PC-3 (cell line): ENCODE data around the gene IRX5. TPM values are rescaled to one million over a fixed set of nuclear protein-coding genes. Genes with fewer than 3 reads are reported as not detected.

ENCODE experiments used
- ATAC-seq: fragments of 200-7000 bp; cut with Tn5 transposase; 2 replicates; pipeline ENCODE4 v1.9.1; 2020; ENCODE audit warnings: mild to moderate bottlenecking, moderate library complexity
- BruUV-seq: library from RNA; stranded (reverse); fragments of 400-500 nt; replicated peaks from 2 replicates; lab custom pipeline; 2021; lab: Mats Ljungman, UMichigan
- CTCF ChIA-PET: fragments of 300-600 bp; sonication (Branson Sonifier 250); formaldehyde crosslinking; loops from one replicate; lab custom pipeline; 2022; ENCODE audit warnings: antibody characterized with exemption; lab: Charles Lee
- POLR2A ChIA-PET: fragments of 300-600 bp; sonication (Branson Sonifier 250); formaldehyde crosslinking; loops from one replicate; lab custom pipeline; 2022; ENCODE audit warnings: antibody characterized with exemption; ENCODE audit not compliant: unreplicated experiment; lab: Charles Lee
- DNase-seq: peaks from one replicate; pipeline ENCODE4 v3.0.0-alpha.2; 2015
- H2AFZ ChIP-seq: fragments of 300-600 bp; sonication (generic); 2 replicates; pipeline ENCODE4 v1.6.0; 2016; ENCODE audit warnings: antibody characterized with exemption, low read length
- H3F3A ChIP-seq: fragments of 300-600 bp; sonication (generic); one replicate; pipeline ENCODE4 v1.6.0; 2017; ENCODE audit warnings: antibody characterized with exemption, low read length, control low read depth, mild to moderate bottlenecking; ENCODE audit not compliant: unreplicated experiment
- H3K27ac ChIP-seq: fragments of 300-600 bp; sonication (generic); 2 replicates; pipeline ENCODE4 v1.5.1; 2016; ENCODE audit warnings: mild to moderate bottlenecking, low read length
- H3K27me3 ChIP-seq: fragments of 300-600 bp; sonication (generic); 2 replicates; pipeline ENCODE4 v1.6.1; 2016; ENCODE audit warnings: low read length, mixed read lengths
- H3K36me3 ChIP-seq: fragments of 300-600 bp; sonication (generic); 2 replicates; pipeline ENCODE4 v1.6.1; 2016; ENCODE audit warnings: low read depth, mixed run types, low read length, mixed read lengths
- H3K4me1 ChIP-seq: fragments of 300-600 bp; sonication (generic); 2 replicates; pipeline ENCODE4 v1.5.1; 2016; ENCODE audit warnings: low read length; ENCODE audit not compliant: insufficient read depth
- H3K4me2 ChIP-seq: fragments of 300-600 bp; sonication (generic); 2 replicates; pipeline ENCODE4 v1.6.0; 2016; ENCODE audit warnings: low read length
- H3K4me3 ChIP-seq: fragments of 300-600 bp; sonication (generic); 2 replicates; pipeline ENCODE4 v1.5.1; 2016; ENCODE audit warnings: mild to moderate bottlenecking, low read length, mixed read lengths
- H3K79me2 ChIP-seq: fragments of 300-600 bp; sonication (generic); 2 replicates; pipeline ENCODE4 v1.6.1; 2017; ENCODE audit warnings: low read length, mixed read lengths
- H3K9ac ChIP-seq: fragments of 300-600 bp; sonication (generic); 2 replicates; pipeline ENCODE4 v1.6.0; 2016; ENCODE audit warnings: mild to moderate bottlenecking, low read length
- H3K9me2 ChIP-seq: fragments of 300-600 bp; sonication (generic); replicated peaks from 2 replicates; pipeline ENCODE4 v1.6.1; 2016; ENCODE audit warnings: mixed run types, low read length, mixed read lengths
- H3K9me3 ChIP-seq: fragments of 300-600 bp; sonication (generic); 2 replicates; pipeline ENCODE4 v1.6.1; 2016; ENCODE audit warnings: low read length, mixed read lengths
- H4K20me1 ChIP-seq: fragments of 300-600 bp; sonication (generic); 2 replicates; pipeline ENCODE4 v1.6.1; 2016; ENCODE audit warnings: low read length, mixed read lengths
- EZH2 ChIP-seq: fragments of 300-600 bp; sonication (generic); IDR thresholded peaks from one replicate; pipeline ENCODE4 v1.6.1; 2017; ENCODE audit warnings: antibody characterized with exemption, mild to moderate bottlenecking, low read length; ENCODE audit not compliant: unreplicated experiment
- EZH2phosphoT487 ChIP-seq: fragments of 300-600 bp; sonication (generic); IDR thresholded peaks from 2 replicates; pipeline ENCODE4 v1.6.1; 2018; ENCODE audit warnings: mild to moderate bottlenecking, antibody characterized with exemption, low read length, borderline replicate concordance
- intact Hi-C: fragments of 100-400 bp; cut with micrococcal nuclease; formaldehyde crosslinking; loops from 2 replicates; pipeline ENCODE4 v1.9.0; 2023
- total RNA-seq: library from RNA; depleted of rRNA; stranded (reverse); fragments of >200 nt; gene quantifications from 2 replicates; pipeline ENCODE4 v1.2.3, GENCODE V29; 2014
- TF ChIP-seq, protein P1 (sequence below): fragments of 300-600 bp; sonication (generic); conservative IDR thresholded peaks from 2 replicates; pipeline ENCODE4 v1.5.1; 2017; ENCODE audit warnings: antibody characterized with exemption, low read depth, mild to moderate bottlenecking, low read length

The IRX5 gene
- total RNA-seq, 1 experiment from 2014 or later = 0.22 TPM

DNA sequence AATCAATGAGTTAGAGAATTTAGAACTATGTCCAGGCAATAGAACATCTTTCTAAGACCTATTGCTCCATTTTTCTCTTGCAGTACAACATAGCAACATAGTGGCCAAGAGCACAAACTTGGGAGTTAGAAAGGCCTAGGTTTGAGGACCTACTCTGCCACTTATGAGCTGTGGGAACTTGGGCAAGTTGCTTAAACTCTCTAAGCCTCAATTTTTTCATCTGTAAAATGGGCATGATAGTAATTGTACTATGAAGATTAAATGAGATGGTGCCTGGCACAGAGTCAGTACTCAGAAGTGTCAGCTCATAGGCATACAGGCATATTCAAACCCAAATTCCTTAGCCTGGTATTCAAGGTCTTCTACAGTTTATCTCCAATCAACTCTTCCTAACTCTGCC, 25.1 kb downstream of the IRX5 start:
- Histone ChIP-seq H3K9me3 (no peaks in the 10 kb centered on the region), H3K79me2 (no peaks in the 10 kb centered on the region), H3K4me3 (no peak overlapping the region), H3K9me2 (no peaks in the 10 kb centered on the region), H3K27ac (no peak overlapping the region), H3K4me1 (no peaks in the 10 kb centered on the region), H3K27me3 (no peaks in the 10 kb centered on the region), H2AFZ (no peak overlapping the region), H3K9ac (no peak overlapping the region), H3K36me3 (no peaks in the 10 kb centered on the region), H4K20me1 (no peaks in the 10 kb centered on the region), H3K4me2 (no peak overlapping the region), H3F3A (no peaks in the 10 kb centered on the region)
- DNase-seq = no peak
- CTCF ChIA-PET = no interaction called here
- no peak for ATAC-seq
- intact Hi-C loops = no loop called here
- TF ChIP-seq, protein P1, sequence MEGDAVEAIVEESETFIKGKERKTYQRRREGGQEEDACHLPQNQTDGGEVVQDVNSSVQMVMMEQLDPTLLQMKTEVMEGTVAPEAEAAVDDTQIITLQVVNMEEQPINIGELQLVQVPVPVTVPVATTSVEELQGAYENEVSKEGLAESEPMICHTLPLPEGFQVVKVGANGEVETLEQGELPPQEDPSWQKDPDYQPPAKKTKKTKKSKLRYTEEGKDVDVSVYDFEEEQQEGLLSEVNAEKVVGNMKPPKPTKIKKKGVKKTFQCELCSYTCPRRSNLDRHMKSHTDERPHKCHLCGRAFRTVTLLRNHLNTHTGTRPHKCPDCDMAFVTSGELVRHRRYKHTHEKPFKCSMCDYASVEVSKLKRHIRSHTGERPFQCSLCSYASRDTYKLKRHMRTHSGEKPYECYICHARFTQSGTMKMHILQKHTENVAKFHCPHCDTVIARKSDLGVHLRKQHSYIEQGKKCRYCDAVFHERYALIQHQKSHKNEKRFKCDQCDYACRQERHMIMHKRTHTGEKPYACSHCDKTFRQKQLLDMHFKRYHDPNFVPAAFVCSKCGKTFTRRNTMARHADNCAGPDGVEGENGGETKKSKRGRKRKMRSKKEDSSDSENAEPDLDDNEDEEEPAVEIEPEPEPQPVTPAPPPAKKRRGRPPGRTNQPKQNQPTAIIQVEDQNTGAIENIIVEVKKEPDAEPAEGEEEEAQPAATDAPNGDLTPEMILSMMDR = no peak
- TF ChIP-seq EZH2 (no peak), EZH2phosphoT487 (no peak)
- no TSS peak for BruUV-seq
- POLR2A ChIA-PET = no interaction called here

DNA sequence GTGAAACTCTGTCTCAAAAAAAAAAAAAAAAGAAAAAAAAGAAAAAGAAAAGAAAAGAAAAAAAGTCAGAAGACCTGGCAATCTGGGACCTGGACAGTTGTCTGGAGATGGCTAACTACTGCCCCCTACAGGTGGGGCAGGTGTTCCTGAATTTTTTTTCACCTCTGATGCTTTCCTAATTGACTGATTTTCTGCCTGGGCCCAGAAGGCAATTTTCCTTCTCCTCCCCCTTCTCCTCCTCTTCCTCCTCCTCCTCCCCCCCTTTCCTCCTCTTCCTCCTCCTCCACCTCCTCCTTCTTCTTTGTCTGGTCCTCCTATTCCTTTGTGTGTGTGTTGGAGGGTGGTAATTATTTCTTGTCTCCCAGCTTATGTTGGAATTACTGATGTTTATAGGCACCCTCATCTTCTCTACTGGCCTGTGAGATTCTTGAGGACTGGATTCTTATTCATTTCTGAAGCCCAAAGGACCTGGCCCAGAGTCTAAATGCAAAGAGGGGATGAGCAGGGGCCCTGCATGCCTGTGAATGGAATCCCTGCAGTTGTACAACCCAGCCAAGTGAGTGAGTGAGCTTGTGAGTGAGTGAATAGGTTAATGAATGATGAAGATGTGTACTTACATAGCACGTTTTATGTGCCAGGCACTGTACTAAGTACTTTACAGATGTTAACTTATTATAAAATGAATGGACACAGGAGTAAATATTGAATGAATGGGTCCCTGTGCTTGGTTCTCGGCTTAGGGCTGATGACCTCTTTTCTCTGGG, 26.9 kb downstream of the IRX5 start:
- no peak overlapping the region for H3K4me3 ChIP-seq
- H4K20me1 ChIP-seq = no peaks in the 10 kb centered on the region
- H3K79me2 ChIP-seq = no peaks in the 10 kb centered on the region
- no peaks in the 10 kb centered on the region for H3K9me3 ChIP-seq
- peak; percentile 38 for DNase-seq
- no peaks in the 10 kb centered on the region for H3K4me1 ChIP-seq
- no peak overlapping the region for H3K4me2 ChIP-seq
- no peaks in the 10 kb centered on the region for H3K9me2 ChIP-seq
- no TSS peak for BruUV-seq
- no peak overlapping the region for H2AFZ ChIP-seq
- no peak for TF ChIP-seq EZH2
- TF ChIP-seq, protein P1 = peak; percentile 41
- H3F3A ChIP-seq = no peaks in the 10 kb centered on the region
- ChIA-PET CTCF (interaction anchor here (0.6 kb wide), 1 partner anchor 1014 kb away, joined by 3 read pairs; no protein-coding TSS in a partner anchor), POLR2A (no interaction called here)
- ATAC-seq = no peak
- H3K27ac ChIP-seq = no peak overlapping the region
- no peaks in the 10 kb centered on the region for H3K36me3 ChIP-seq
- H3K9ac ChIP-seq = no peak overlapping the region
- intact Hi-C loops = no loop called here
- H3K27me3 ChIP-seq = no peaks in the 10 kb centered on the region

DNA sequence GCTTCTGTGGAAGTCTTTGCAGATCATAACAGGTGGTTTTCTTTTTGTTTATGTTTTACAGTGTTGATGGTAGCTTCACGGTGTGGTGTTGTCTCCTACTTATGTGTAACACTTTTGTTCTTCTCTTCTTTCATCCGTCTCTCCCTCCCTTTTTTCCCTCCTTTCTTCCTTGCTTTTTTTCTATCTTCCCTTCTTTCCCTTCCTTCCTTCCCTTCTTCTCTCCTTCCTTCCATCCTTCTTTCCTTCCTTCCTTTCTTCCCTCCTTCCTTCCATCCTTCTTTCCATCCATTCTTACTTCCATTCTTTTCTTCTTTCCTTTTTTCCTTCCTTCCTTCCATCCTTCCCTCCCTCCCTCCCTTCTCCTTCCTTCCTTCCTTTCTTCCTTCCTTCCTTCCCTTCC, 31.4 kb downstream of the IRX5 start:
- H3K36me3 ChIP-seq = no peaks in the 10 kb centered on the region
- no peak overlapping the region for H3K9ac ChIP-seq
- no peak overlapping the region for H3K4me2 ChIP-seq
- no peaks in the 10 kb centered on the region for H4K20me1 ChIP-seq
- ChIA-PET POLR2A (no interaction called here), CTCF (no interaction called here)
- BruUV-seq = no TSS peak
- ATAC-seq (no peak), DNase-seq (no peak)
- no peak overlapping the region for H2AFZ ChIP-seq
- H3K27me3 ChIP-seq = no peaks in the 10 kb centered on the region
- H3K4me1 ChIP-seq = no peaks in the 10 kb centered on the region
- H3K4me3 ChIP-seq = no peak overlapping the region
- no peaks in the 10 kb centered on the region for H3K9me3 ChIP-seq
- no peaks in the 10 kb centered on the region for H3F3A ChIP-seq
- no peaks in the 10 kb centered on the region for H3K79me2 ChIP-seq
- no peak overlapping the region for H3K27ac ChIP-seq
- no peaks in the 10 kb centered on the region for H3K9me2 ChIP-seq
- intact Hi-C loops = no loop called here
- TF ChIP-seq EZH2 (no peak), EZH2phosphoT487 (no peak)
- TF ChIP-seq, protein P1 = no peak
